Measurements from ENCODE around the gene MPV17L.

The MPV17L gene

DNA sequence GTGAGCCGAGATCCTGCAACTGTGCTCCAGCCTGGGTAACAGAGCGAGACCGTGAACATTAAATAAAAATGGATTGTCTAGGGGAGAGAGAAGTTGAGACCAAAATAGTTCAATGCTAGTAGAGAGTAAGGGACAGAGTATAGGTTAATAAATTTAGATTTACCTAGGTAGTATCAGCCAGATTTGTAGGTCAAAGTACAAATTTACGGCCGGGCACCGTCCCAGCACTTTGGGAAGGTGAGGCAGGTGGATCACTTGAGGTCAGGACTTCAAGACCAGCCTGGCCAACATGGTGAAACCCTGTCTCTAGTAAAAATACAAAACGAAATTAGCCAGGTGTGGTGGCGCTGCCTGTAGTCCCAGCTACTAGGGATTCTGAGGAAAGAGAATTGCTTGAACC lies 26.7 kb downstream of the MPV17L start (continued):
- no peak for TF ChIP-seq PATZ1 (CRISPR knock-in tag; IDR thresholded peaks at IDR 0.05; ENCODE audit: borderline replicate concordance)
- TF ChIP-seq BACH2 (CRISPR knock-in tag; IDR thresholded peaks at IDR 0.05; ENCODE audit: borderline replicate concordance): no peak

DNA sequence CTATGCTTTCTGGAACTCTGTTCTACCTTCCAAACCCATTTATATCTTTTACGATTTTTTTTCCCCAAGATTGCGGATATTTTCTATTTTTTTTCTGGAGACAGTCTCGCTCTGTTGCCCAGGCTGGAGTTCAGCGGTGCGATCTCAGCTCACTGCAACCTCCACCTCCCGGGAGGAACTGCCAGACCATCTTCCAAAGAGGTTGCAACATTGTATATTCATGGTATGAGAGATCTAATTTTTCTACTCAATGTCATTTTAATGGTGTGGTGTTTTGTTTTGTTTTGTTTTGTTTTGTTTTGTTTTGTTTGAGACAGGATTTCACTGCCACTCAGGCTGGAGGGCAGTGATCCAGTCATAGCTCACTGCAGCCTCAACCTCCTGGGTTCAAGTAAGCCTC lies 30.3 kb downstream of the MPV17L start:
- no peak for ATAC-seq
- TF ChIP-seq TCF4 (CRISPR knock-in tag; IDR thresholded peaks at IDR 0.05; ENCODE audit: borderline replicate concordance): no peak
- no peak for TF ChIP-seq CSDC2 (CRISPR knock-in tag; IDR thresholded peaks at IDR 0.05)
- TF ChIP-seq TOX (CRISPR knock-in tag; IDR thresholded peaks at IDR 0.05; ENCODE audit: borderline replicate concordance): no peak
- TF ChIP-seq ESRRG (CRISPR knock-in tag; IDR thresholded peaks at IDR 0.05): no peak
- no peak for TF ChIP-seq ZC3H10 (CRISPR knock-in tag; IDR thresholded peaks at IDR 0.05)
- TF ChIP-seq PATZ1 (CRISPR knock-in tag; IDR thresholded peaks at IDR 0.05; ENCODE audit: borderline replicate concordance): no peak
- TF ChIP-seq ISL1 (CRISPR knock-in tag; IDR thresholded peaks at IDR 0.05): no peak
- TF ChIP-seq, protein P1, sequence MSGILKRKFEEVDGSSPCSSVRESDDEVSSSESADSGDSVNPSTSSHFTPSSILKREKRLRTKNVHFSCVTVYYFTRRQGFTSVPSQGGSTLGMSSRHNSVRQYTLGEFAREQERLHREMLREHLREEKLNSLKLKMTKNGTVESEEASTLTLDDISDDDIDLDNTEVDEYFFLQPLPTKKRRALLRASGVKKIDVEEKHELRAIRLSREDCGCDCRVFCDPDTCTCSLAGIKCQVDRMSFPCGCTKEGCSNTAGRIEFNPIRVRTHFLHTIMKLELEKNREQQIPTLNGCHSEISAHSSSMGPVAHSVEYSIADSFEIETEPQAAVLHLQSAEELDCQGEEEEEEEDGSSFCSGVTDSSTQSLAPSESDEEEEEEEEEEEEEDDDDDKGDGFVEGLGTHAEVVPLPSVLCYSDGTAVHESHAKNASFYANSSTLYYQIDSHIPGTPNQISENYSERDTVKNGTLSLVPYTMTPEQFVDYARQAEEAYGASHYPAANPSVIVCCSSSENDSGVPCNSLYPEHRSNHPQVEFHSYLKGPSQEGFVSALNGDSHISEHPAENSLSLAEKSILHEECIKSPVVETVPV (CRISPR knock-in tag; IDR thresholded peaks at IDR 0.05): no peak
- TF ChIP-seq PPARA (CRISPR knock-in tag; IDR thresholded peaks at IDR 0.05; ENCODE audit: borderline replicate concordance): no peak
- no peak for TF ChIP-seq OSR1 (CRISPR knock-in tag; IDR thresholded peaks at IDR 0.05)
- no peak for TF ChIP-seq GLIS3 (CRISPR knock-in tag; IDR thresholded peaks at IDR 0.05)
- TF ChIP-seq SNAI2 (CRISPR knock-in tag; IDR thresholded peaks at IDR 0.05): no peak
- TF ChIP-seq, protein P2, sequence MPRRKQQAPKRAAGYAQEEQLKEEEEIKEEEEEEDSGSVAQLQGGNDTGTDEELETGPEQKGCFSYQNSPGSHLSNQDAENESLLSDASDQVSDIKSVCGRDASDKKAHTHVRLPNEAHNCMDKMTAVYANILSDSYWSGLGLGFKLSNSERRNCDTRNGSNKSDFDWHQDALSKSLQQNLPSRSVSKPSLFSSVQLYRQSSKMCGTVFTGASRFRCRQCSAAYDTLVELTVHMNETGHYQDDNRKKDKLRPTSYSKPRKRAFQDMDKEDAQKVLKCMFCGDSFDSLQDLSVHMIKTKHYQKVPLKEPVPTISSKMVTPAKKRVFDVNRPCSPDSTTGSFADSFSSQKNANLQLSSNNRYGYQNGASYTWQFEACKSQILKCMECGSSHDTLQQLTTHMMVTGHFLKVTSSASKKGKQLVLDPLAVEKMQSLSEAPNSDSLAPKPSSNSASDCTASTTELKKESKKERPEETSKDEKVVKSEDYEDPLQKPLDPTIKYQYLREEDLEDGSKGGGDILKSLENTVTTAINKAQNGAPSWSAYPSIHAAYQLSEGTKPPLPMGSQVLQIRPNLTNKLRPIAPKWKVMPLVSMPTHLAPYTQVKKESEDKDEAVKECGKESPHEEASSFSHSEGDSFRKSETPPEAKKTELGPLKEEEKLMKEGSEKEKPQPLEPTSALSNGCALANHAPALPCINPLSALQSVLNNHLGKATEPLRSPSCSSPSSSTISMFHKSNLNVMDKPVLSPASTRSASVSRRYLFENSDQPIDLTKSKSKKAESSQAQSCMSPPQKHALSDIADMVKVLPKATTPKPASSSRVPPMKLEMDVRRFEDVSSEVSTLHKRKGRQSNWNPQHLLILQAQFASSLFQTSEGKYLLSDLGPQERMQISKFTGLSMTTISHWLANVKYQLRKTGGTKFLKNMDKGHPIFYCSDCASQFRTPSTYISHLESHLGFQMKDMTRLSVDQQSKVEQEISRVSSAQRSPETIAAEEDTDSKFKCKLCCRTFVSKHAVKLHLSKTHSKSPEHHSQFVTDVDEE (CRISPR knock-in tag; IDR thresholded peaks at IDR 0.05): no peak
- no peak for TF ChIP-seq ARNTL (CRISPR knock-in tag; IDR thresholded peaks at IDR 0.05; ENCODE audit: borderline replicate concordance, low read depth)
- TF ChIP-seq BACH2 (CRISPR knock-in tag; IDR thresholded peaks at IDR 0.05; ENCODE audit: borderline replicate concordance): no peak
- TF ChIP-seq CREB5 (CRISPR knock-in tag; IDR thresholded peaks at IDR 0.05; ENCODE audit: low read depth): no peak
- TF ChIP-seq ZFP30 (CRISPR knock-in tag; IDR thresholded peaks at IDR 0.05): no peak
- no peak for TF ChIP-seq ZFP3 (CRISPR knock-in tag; IDR thresholded peaks at IDR 0.05)
- no peak for TF ChIP-seq ZNF565 (CRISPR knock-in tag; conservative IDR thresholded peaks at IDR 0.05; ENCODE audit: low read depth)
- TF ChIP-seq, protein P3, sequence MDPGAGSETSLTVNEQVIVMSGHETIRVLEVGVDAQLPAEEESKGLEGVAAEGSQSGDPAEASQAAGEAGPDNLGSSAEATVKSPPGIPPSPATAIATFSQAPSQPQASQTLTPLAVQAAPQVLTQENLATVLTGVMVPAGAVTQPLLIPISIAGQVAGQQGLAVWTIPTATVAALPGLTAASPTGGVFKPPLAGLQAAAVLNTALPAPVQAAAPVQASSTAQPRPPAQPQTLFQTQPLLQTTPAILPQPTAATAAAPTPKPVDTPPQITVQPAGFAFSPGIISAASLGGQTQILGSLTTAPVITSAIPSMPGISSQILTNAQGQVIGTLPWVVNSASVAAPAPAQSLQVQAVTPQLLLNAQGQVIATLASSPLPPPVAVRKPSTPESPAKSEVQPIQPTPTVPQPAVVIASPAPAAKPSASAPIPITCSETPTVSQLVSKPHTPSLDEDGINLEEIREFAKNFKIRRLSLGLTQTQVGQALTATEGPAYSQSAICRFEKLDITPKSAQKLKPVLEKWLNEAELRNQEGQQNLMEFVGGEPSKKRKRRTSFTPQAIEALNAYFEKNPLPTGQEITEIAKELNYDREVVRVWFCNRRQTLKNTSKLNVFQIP (CRISPR knock-in tag; IDR thresholded peaks at IDR 0.05; ENCODE audit: borderline replicate concordance, low read depth): no peak

- ATAC-seq: no peak
- TF ChIP-seq ZFP3 (CRISPR knock-in tag; IDR thresholded peaks at IDR 0.05) (no peak), BACH2 (CRISPR knock-in tag; IDR thresholded peaks at IDR 0.05; ENCODE audit: borderline replicate concordance) (no peak), ZFP30 (CRISPR knock-in tag; IDR thresholded peaks at IDR 0.05) (no peak), CREB5 (CRISPR knock-in tag; IDR thresholded peaks at IDR 0.05; ENCODE audit: low read depth) (no peak), ZNF8 (CRISPR knock-in tag; IDR thresholded peaks at IDR 0.05) (no peak), ISL1 (CRISPR knock-in tag; IDR thresholded peaks at IDR 0.05) (no peak), ZNF70 (CRISPR knock-in tag; IDR thresholded peaks at IDR 0.05) (no peak), TCF4 (CRISPR knock-in tag; IDR thresholded peaks at IDR 0.05; ENCODE audit: borderline replicate concordance) (no peak)
- TF ChIP-seq, protein P1 (CRISPR knock-in tag; IDR thresholded peaks at IDR 0.05): no peak
These were observed 31.2 kb downstream of the MPV17L start for GRCh38 chr16:15426796-15427195.

All from SK-N-SH treated with all-trans-retinoic acid at 6 μM for 48 hours (cell line).